NCI-H345 (cell line): ENCODE data around the gene TTR.
A peak's percentile ranks its signal among the peaks of the same experiment; 100 is the strongest.

Source experiments
- DNase-seq: peaks from one replicate; lab custom pipeline; 2025; lab: John Stamatoyannopoulos, UW

The TTR gene

GRCh38 chr18:31591628-31592027 is at the start of gene TTR:
TTR (plus strand) TSS chr18:31591877; CDS start chr18:31591903, 26 bp downstream.
- no peak for DNase-seq

DNA sequence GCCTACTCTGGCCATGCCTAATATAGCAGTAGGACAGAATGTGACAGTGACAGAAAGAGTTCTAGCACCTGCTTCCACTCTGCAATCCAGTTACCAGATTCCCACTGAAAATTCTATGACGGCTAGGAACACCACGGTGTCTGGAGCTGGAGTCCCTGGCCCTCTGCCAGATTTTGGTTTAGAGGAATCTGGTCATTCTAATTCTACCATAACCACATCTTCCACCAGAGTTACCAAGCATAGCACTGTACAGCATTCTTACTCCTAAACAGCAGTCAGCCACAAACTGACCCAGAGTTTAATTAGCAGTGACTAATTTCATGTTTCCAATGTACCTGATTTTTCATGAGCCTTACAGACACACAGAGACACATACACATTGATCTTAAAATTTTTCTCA is 45.2 kb upstream of the TTR start:
- DNase-seq, result no peak

DNA sequence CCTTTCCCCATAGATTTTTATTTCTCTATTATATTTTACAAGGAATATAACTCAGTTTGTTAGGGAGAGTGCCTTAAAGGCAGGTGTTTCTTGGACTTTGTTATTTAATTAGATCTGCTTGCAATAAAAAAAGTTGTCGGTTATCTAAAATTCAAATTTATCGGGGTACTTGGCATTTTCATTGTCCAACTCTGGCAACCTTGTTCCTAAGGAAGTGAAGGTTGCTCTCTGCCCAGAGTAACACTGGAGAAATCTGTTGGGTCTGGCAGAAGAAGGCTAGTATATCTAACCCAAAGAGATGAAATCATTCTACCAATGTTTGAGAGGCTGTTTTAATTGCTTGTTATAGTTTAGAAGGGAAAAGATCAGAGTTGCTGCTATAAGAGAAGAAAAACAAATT is 42.8 kb upstream of the TTR start:
- DNase-seq, result no peak

GRCh38 chr18:31549416-31549815 is 42.3 kb upstream of the TTR start:
- DNase-seq, result no peak

DNA sequence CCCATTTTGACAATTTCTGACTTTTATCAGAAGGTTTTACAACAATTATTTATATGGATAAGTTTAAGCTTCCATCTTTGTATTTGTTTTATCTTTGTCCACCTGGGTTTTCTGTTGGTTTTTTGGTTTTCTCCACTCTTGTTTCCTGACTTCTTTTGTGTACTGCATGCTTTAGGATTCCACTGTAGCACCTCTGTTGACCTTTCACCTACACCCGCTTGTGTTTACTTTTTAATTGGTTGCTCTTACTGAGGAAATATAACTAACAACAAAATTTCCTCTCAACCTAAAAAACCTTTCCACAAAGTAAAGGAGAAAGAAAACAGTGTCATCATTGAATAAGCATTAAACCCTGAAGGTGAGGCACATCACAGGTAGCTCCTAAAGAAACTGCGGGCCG is 39.8 kb upstream of the TTR start:
- no peak for DNase-seq

- no peak for DNase-seq
Observed at GRCh38 chr18:31553800-31554199, 37.9 kb upstream of the TTR start.

DNA sequence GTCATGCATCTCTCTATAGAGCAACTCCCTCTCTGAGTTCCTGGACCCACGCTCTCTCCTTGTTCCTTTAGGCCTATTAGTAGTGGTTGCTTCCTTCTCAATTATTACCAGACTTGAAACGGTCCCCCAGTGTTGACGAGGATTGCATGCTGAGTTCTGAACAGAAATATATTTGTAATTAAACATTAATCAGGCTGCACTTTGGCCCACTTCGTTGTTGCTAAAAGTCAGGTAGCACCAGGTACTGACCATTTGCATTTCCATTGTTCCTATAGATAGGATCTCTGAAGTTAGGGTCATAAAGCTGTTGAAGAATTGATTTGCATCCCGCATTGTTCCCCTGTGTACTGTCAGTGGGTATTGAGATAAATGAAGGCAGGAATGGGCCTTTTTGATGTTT is 36.9 kb upstream of the TTR start:
- DNase-seq, result no peak

- DNase-seq, result peak; percentile 60
Observed at GRCh38 chr18:31555971-31556747, 35.5 kb upstream of the TTR start.

GRCh38 chr18:31557446-31557845 is 34.2 kb upstream of the TTR start:
- no peak for DNase-seq

- no peak for DNase-seq
Observed at GRCh38 chr18:31558567-31558966, 33.1 kb upstream of the TTR start.

GRCh38 chr18:31562726-31563125 is 29.0 kb upstream of the TTR start:
- DNase-seq, result no peak

- no peak for DNase-seq
Observed at GRCh38 chr18:31563778-31564177, 27.9 kb upstream of the TTR start.

- DNase-seq, result no peak
Observed at GRCh38 chr18:31565345-31565744, 26.3 kb upstream of the TTR start.

DNA sequence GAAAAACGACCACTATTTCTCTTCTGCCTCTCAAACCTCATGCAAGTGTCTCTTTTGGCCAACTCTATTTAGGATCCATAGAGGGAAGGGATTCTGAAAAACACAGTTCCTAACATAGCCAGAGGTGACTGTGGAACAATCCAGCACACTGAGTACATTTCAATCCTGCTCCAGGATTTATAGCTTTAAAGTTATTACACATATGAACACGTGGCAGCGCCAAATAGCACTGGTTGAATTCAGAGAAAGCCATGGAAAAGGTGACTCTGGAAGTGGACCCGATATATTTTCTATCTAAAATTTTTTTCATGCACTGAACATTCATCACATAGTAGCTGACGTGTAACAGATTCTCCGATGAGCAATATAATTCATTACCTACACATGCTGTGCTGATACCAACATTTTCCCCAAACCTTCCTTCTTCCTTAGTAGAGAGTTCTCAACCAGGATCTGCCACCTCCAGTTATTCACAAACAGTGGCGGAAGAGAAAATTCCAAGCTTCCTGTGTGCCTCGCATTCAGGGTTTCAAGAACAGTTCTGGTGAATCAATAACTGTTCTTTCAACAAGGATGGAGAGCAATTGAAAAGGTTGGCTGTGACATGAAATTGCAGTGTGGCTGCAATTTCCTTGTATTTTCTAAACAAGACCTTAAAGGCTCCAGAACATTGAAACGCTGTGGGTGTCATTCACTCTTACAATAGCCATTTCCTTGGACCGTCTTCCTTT is 25.7 kb upstream of the TTR start:
- DNase-seq, result no peak

GRCh38 chr18:31566576-31567306 is 24.9 kb upstream of the TTR start:
- no peak for DNase-seq

DNA sequence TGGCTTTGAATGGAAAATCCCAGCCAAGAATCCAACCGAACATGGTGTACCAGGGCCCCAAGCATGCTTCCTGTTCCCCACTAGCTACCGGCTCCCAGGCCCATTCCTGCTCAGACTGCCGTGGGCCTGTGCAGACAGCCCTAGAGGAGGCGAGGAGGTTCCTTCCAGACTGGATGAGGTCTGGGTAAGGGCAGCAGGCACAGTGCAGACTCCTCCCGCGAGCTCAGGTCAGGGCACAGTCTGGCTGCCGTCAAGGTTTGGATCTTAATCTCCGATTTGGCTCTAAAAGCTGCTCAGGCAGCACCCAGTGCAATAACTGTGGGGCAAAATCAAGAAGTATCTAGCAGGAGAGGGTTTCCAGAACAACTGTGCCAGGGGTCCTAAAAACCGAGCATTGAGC is 19.3 kb upstream of the TTR start:
- DNase-seq, result no peak

DNA sequence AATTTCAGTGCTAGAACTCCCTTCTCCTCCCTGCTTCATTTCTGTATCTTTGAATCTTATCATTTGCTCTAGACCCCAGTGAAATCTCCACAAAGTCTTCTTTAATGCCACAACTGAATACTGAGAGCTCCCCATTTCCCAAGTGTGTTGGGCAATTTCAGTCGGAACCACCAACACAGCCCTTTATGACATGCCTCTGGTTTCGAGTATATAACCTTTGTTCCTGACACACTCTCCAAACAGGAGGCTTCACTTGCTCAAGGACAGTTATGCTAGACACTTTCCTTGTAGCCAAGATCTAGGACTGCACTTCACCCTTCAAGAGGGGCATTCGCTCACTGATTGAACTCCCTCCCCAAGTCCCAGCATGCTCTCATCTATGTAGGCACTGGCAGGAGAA is 18.6 kb upstream of the TTR start:
- no peak for DNase-seq

DNA sequence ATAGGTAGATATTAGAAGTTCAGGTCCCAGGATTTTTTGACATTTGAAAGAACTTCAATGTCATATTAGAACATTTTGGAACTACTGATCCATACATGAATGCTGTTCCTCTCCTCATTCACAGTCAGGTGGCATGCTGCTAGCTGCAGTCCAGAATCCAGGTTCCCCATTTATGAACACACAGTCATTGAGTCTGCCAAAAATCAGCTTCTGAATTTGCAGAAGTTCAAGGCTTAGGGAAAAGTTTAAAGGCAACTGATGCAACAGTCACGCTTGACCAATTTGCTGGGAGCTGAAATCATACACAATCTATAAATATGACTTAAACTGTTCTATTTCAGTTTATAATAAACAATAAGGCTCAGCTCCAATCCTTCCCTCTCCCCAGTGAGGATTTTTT is 17.3 kb upstream of the TTR start:
- DNase-seq, result no peak

- DNase-seq, result no peak
Observed at GRCh38 chr18:31575515-31576257, 16.0 kb upstream of the TTR start.

GRCh38 chr18:31576670-31577069 is 15.0 kb upstream of the TTR start:
- no peak for DNase-seq

- no peak for DNase-seq
Observed at GRCh38 chr18:31577195-31577594, 14.5 kb upstream of the TTR start.

- no peak for DNase-seq
Observed at GRCh38 chr18:31578126-31578525, 13.6 kb upstream of the TTR start.
